ENCODE results near the gene NEK9.

DNA sequence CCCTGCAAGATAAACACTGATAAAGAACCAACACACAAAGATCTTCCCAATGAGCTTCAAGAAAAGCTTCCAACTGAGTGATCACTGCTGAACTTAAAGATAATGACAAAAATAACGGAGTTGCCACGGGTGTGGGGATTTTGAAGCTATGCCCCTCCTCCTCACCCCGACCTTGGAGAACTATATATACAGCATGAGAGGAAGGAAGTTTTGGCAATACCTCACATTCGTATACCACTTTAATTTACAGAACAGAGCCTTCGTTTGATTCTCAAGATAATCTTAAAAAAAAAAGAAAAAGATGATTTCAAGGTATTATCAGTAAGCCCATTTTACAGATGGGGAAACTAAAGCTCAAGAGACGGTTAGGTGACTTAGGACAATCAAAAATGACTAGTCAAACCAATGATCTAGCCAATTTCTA is 715 bp downstream of the NEK9 start:
- TF ChIP-seq POLR2AphosphoS5 (IDR thresholded peaks at IDR 0.05): no peak
- TF ChIP-seq POLR2A (IDR thresholded peaks at IDR 0.05): no peak
- TF ChIP-seq, protein P1, sequence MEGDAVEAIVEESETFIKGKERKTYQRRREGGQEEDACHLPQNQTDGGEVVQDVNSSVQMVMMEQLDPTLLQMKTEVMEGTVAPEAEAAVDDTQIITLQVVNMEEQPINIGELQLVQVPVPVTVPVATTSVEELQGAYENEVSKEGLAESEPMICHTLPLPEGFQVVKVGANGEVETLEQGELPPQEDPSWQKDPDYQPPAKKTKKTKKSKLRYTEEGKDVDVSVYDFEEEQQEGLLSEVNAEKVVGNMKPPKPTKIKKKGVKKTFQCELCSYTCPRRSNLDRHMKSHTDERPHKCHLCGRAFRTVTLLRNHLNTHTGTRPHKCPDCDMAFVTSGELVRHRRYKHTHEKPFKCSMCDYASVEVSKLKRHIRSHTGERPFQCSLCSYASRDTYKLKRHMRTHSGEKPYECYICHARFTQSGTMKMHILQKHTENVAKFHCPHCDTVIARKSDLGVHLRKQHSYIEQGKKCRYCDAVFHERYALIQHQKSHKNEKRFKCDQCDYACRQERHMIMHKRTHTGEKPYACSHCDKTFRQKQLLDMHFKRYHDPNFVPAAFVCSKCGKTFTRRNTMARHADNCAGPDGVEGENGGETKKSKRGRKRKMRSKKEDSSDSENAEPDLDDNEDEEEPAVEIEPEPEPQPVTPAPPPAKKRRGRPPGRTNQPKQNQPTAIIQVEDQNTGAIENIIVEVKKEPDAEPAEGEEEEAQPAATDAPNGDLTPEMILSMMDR (IDR thresholded peaks at IDR 0.05): no peak
- no peak for TF ChIP-seq EP300 (IDR thresholded peaks at IDR 0.05)
